Heart right ventricle (tissue), 16 donors: ENCODE results near the gene PSMD14. TPM values are rescaled to one million over a fixed set of nuclear protein-coding genes. Genes with fewer than 3 reads are reported as not detected.
A peak's percentile ranks its signal among the peaks of the same experiment; 100 is the strongest.

Source experiments
- ATAC-seq, 8 donors: fragments of 200-7000 bp; cut with Tn5 transposase; one replicate each; pipeline ENCODE4 v1.9.1; 2020; ENCODE audit warnings: mild to moderate bottlenecking in 8 of 8, moderate library complexity in 8 of 8, moderate number of reproducible peaks in 1 of 8
- DNase-seq, 2 donors: peaks; one replicate each; pipeline ENCODE4 v3.0.0-alpha.2; 2020
- H3K27ac ChIP-seq, 10 donors: fragments of 200-600 bp; sonication (generic) in 2 of 10; one replicate each; pipeline versions ENCODE4 v1.5.0 to v1.8.0; 2020 to 2022; ENCODE audit warnings: mild to moderate bottlenecking in 3 of 10
- H3K27me3 ChIP-seq, 7 donors: fragments of 200-600 bp; one replicate each; pipeline ENCODE4 v1.8.0; 2021 to 2022; ENCODE audit warnings: mild to moderate bottlenecking in 2 of 7
- H3K36me3 ChIP-seq, 9 donors: fragments of 200-600 bp; sonication (generic) in 1 of 9; one replicate each; pipeline versions ENCODE4 v1.5.0 to v1.8.0; 2020 to 2022; ENCODE audit warnings: mild to moderate bottlenecking in 2 of 9
- H3K4me1 ChIP-seq, 9 donors: fragments of 200-600 bp; sonication (generic) in 1 of 9; one replicate each; pipeline versions ENCODE4 v1.5.0 to v1.8.0; 2020 to 2022; ENCODE audit warnings: mild to moderate bottlenecking in 4 of 9
- H3K4me3 ChIP-seq, 10 donors: fragments of 200-600 bp; sonication (generic) in 2 of 10; one replicate each; pipeline versions ENCODE4 v1.5.0 to v1.8.0; 2020 to 2022; ENCODE audit warnings: mild to moderate bottlenecking in 7 of 10, moderate library complexity in 2 of 10
- H3K9me3 ChIP-seq, 11 donors: fragments of 200-600 bp in 10 of 11; sonication (generic) in 2 of 11; one replicate each; pipeline versions ENCODE4 v1.5.0 to v1.8.0; 2013 to 2022; ENCODE audit warnings: mild to moderate bottlenecking in 2 of 11, control low read depth in 1 of 11, moderate library complexity in 1 of 11
- CTCF ChIP-seq, 9 donors: fragments of 200-600 bp; sonication (generic) in 2 of 9; IDR thresholded peaks; one replicate each; pipeline versions ENCODE4 v1.5.0 to v1.8.0; 2021 to 2022; ENCODE audit warnings: antibody characterized with exemption in 9 of 9, mild to moderate bottlenecking in 5 of 9, moderate library complexity in 1 of 9
- WGBS, 2 donors: extraction: QIAGEN DNeasy Blood & Tissue Kit; methylation state at CpG; one replicate each; pipeline ENCODE4 v1.1.7; 2013; ENCODE audit warnings: inconsistent platforms in 1 of 2; 5-methylcytosine and 5-hydroxymethylcytosine counted together
- intact Hi-C, 10 donors: fragments of 100-400 bp; cut with DNase I; formaldehyde crosslinking; loops; one replicate each; pipeline versions ENCODE4 v1.11.1 to v1.14.2; 2022
- polyA plus RNA-seq, 2 donors: library from polyadenylated mRNA; stranded (reverse); fragments of 200-250 nt; gene quantifications; one replicate each; pipeline ENCODE4 v1.2.3, GENCODE V29; 2013
- total RNA-seq, 10 donors: library from RNA; stranded (reverse); fragmentation: NEBNext Ultra II Directional in 3 of 10; extraction: Animal tissue kit (Norgen Biotek cat#: 25700) in 3 of 10; gene quantifications; one replicate each; pipeline versions ENCODE4 v1.2.1 to v1.2.4, GENCODE V29; 2021 to 2023
- donor health status: Arrhythmogenic right ventricular cardiomyopathy.
- donor health status: ischemic (EF 13 %, LVEDD 7.1; RV severe dilation, severe dysfunction).
- donor health status: healthy with polysubstance abuse.
- donor health status: DM: no; HTN: yes; CAD: no.
- donor health status: DM: no; HTN: no; CAD: no.
- donor health status: ischemic (EF 25% LVEDD 6.9; RV normal size, moderate dysfunction).
- donor health status: ischemic (EF 25% LVEDD 5.7; RV mildly dilated, moderate dysfunction).
- donor health status: healthy.
- donor health status: DM: yes; HTN: yes; CAD: no.
- donor health status: Ischemic cardiomyopathy.
- donor health status: ischemic (EF 35%, LVEDD 5.7; RV mildly dilated, moderate dysfunction).
- donor health status: nonischemic (EF 11% LVEDD 7.7; RV severe dilation, severe dysfunction).
- donor health status: DM: yes; HTN: yes; CAD: no.
- donor health status: PGD.
- donor health status: ischemic (EF 29% LVEDD 5.4; RV normal size, mild dysfunction).
- donor health status: nonischemic (EF 23%, LVEDD 6.1; RV moderate dilation, normal function).

The PSMD14 gene
- total and polyA plus RNA-seq, 12 donors, result 21.6 to 66.9 (median 44.4) TPM

DNA sequence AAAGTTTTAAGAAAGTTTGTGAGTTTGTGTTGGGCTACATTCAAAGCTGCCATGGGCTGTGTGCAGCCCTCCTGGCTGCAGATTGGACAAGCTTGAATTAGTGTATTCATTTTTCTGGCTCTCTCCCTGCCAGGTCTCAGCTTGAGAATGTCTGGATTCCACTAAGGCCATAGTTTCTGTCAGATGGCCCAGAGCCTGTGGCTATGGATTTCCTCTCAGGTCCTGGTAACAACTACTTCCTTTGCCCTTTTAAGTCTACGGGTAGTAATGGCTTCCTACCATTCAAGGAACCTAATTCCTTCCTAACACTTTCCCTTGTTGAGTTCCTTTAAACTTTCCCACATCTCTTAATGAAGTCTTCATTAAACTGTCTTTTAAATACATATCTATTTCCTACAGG is 24.3 kb upstream of the PSMD14 start:
- peaks cover 0 to 4% (median 0%) of the 10 kb centered on the region in 11 donors for H3K9me3 ChIP-seq
- ATAC-seq, result no peak
- WGBS, 2 donors, result 49 to 56% methylated on average over 1 of the region's 1 CpG
- no peaks in the 10 kb centered on the region for H3K4me1 ChIP-seq
- H3K27me3 ChIP-seq, result peaks cover 0 to 37% (median 13%) of the 10 kb centered on the region in 7 donors
- no peak overlapping the region for H3K27ac ChIP-seq
- intact Hi-C loops, result no loop called here
- no peak overlapping the region for H3K4me3 ChIP-seq
- H3K36me3 ChIP-seq, result no peaks in the 10 kb centered on the region
- no peak for TF ChIP-seq CTCF (IDR thresholded peaks at IDR 0.05)
- no peak for DNase-seq

DNA sequence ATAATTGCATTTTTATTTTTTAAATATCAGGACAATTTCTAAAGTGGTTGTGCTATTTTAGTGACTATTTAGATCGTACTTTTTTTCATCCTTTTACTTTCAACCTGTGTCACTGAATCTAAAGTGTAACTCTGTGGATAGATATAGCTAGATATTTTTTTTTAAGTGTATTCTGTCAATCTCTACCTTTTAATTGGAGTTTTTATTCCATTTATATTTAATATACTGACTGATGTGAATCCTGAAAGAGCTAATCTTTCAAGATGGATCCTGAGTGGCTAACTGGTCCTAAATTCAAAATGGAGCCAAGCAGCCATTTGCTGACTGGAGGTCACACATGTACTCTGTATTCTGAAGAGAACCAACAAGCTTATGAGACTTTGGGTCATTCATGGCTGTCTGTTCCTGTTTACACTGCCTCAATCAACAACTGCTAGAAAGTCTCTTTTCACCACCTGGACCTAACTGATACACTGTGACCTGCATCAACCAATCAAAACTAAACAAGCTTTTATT is 4.6 kb upstream of the PSMD14 start:
- H3K4me3 ChIP-seq, result no peak overlapping the region
- no peak overlapping the region for H3K27ac ChIP-seq
- ATAC-seq, result no peak
- DNase-seq, result no peak
- WGBS, 2 donors, result 68 to 71% methylated on average over 1 of the region's 1 CpG
- peaks cover 0 to 17% (median 5%) of the 10 kb centered on the region in 11 donors for H3K9me3 ChIP-seq
- H3K4me1 ChIP-seq, result peaks cover 0 to 9% (median 3%) of the 10 kb centered on the region in 9 donors
- intact Hi-C loops, result no loop called here
- TF ChIP-seq CTCF (IDR thresholded peaks at IDR 0.05), result no peak
- peaks cover 0 to 3% (median 0%) of the 10 kb centered on the region in 7 donors for H3K27me3 ChIP-seq
- H3K36me3 ChIP-seq, result no peaks in the 10 kb centered on the region

- TF ChIP-seq CTCF (IDR thresholded peaks at IDR 0.05), result no peak
- 97 to 98% methylated on average over 6 of the region's 6 CpGs for WGBS, 2 donors
- peaks cover 0 to 17% (median 5%) of the 10 kb centered on the region in 11 donors for H3K9me3 ChIP-seq
- DNase-seq (no peak), ATAC-seq (no peak)
- intact Hi-C loops, result no loop called here
- H3K27me3 ChIP-seq, result no peaks in the 10 kb centered on the region
- no peaks in the 10 kb centered on the region for H3K36me3 ChIP-seq
- H3K4me3 ChIP-seq, result peak overlapping the region in 1 of 10 donors; percentile 75
- H3K27ac ChIP-seq, result no peak overlapping the region
- peaks cover 0 to 34% (median 14%) of the 10 kb centered on the region in 9 donors for H3K4me1 ChIP-seq
These were observed 1.3 kb upstream of the PSMD14 start for GRCh38 chr2:161306919-161307318.

- DNase-seq (no peak), ATAC-seq (no peak)
- intact Hi-C loops, result loop anchor here in 1 of 10 donors (2.0 kb wide), 1 partner anchor 149 kb away; no protein-coding TSS in a partner anchor
- no peak for TF ChIP-seq CTCF (IDR thresholded peaks at IDR 0.05)
- no peaks in the 10 kb centered on the region for H3K36me3 ChIP-seq
- 37 to 43% methylated on average over 6 of the region's 6 CpGs for WGBS, 2 donors
- H3K9me3 ChIP-seq, result peaks cover 0 to 17% (median 5%) of the 10 kb centered on the region in 11 donors
- peaks cover 0 to 36% (median 14%) of the 10 kb centered on the region in 9 donors for H3K4me1 ChIP-seq
- peak overlapping the region; percentile 23 to 95 (median 84) for H3K27ac ChIP-seq
- peak overlapping the region; percentile 62 to 91 (median 79) for H3K4me3 ChIP-seq
- H3K27me3 ChIP-seq, result no peaks in the 10 kb centered on the region
These were observed 549 bp upstream of the PSMD14 start for GRCh38 chr2:161307676-161308075.
